CD4-positive, alpha-beta memory T cell (primary cell): Measurements from ENCODE around the gene ATP11A. TPM values are rescaled to one million over a fixed set of nuclear protein-coding genes. Genes with fewer than 3 reads are reported as not detected.
A peak's percentile ranks its signal among the peaks of the same experiment; 100 is the strongest.

Source experiments
- CTCF ChIA-PET: fragments of 350-600 bp; sonication (Branson Sonifier 250); formaldehyde crosslinking; loops from one replicate; lab custom pipeline; 2021; ENCODE audit warnings: inconsistent platforms; ENCODE audit not compliant: partially characterized antibody; lab: Charles Lee
- POLR2A ChIA-PET: fragments of 350-600 bp; sonication (Branson Sonifier 250); formaldehyde crosslinking; loops from one replicate; lab custom pipeline; 2021; ENCODE audit not compliant: partially characterized antibody; lab: Charles Lee
- DNase-seq, 5 donors: peaks; one replicate each; pipeline versions ENCODE4 v3.0.0 to v3.0.0-alpha.2; 2020 to 2022; ENCODE audit warnings: mixed read lengths in 1 of 5
- H3K27ac ChIP-seq: one replicate; pipeline ENCODE4 v1.7.0; 2013; ENCODE audit warnings: low read depth, low read length
- H3K27me3 ChIP-seq: 2 replicates; pipeline ENCODE4 v1.7.0; 2013; ENCODE audit warnings: mild to moderate bottlenecking, low read length, moderate library complexity; ENCODE audit not compliant: insufficient read depth
- H3K36me3 ChIP-seq: 2 replicates; pipeline ENCODE4 v1.7.0; 2013; ENCODE audit warnings: mild to moderate bottlenecking, low read length, moderate library complexity; ENCODE audit not compliant: insufficient read depth
- H3K4me1 ChIP-seq: 2 replicates; pipeline ENCODE4 v1.7.0; 2013; ENCODE audit warnings: mild to moderate bottlenecking, low read length, moderate library complexity; ENCODE audit not compliant: insufficient read depth
- H3K4me3 ChIP-seq, 2 donors: one replicate each; pipeline ENCODE4 v1.7.0; 2013; ENCODE audit warnings: low read length in 2 of 2, mild to moderate bottlenecking in 1 of 2
- H3K9me3 ChIP-seq, 2 donors: one replicate each; pipeline ENCODE4 v1.7.0; 2013; ENCODE audit warnings: low read length in 2 of 2, control low read depth in 1 of 2; ENCODE audit not compliant: control insufficient read depth in 1 of 2
- H3K27ac Mint-ChIP-seq, 7 donors: one replicate each; pipeline ENCODE4 v1.8.0; 2020 to 2021; ENCODE audit warnings: mixed read lengths in 7 of 7, mild to moderate bottlenecking in 6 of 7, inconsistent platforms in 3 of 7, moderate library complexity in 3 of 7
- H3K27me3 Mint-ChIP-seq, 2 donors: one replicate each; pipeline ENCODE4 v1.8.0; 2020 to 2021; ENCODE audit warnings: mixed read lengths in 2 of 2
- H3K36me3 Mint-ChIP-seq, 2 donors: one replicate each; pipeline ENCODE4 v1.8.0; 2020 to 2021; ENCODE audit warnings: mixed read lengths in 2 of 2, inconsistent platforms in 1 of 2, mild to moderate bottlenecking in 1 of 2
- H3K4me1 Mint-ChIP-seq, 4 donors: one replicate each; pipeline ENCODE4 v1.8.0; 2020 to 2021; ENCODE audit warnings: mixed read lengths in 4 of 4, mild to moderate bottlenecking in 1 of 4
- H3K4me3 Mint-ChIP-seq, 8 donors: one replicate each; pipeline ENCODE4 v1.8.0; 2020 to 2021; ENCODE audit warnings: mixed read lengths in 8 of 8, mild to moderate bottlenecking in 7 of 8, moderate library complexity in 6 of 8, inconsistent platforms in 3 of 8
- H3K9me3 Mint-ChIP-seq, 8 donors: one replicate each; pipeline ENCODE4 v1.8.0; 2020 to 2021; ENCODE audit warnings: mixed read lengths in 8 of 8, mild to moderate bottlenecking in 5 of 8, inconsistent platforms in 3 of 8, moderate library complexity in 1 of 8
- intact Hi-C: fragments of 100-400 bp; cut with micrococcal nuclease; formaldehyde crosslinking; loops from one replicate; pipeline ENCODE4 v1.15.1; 2023
- polyA plus RNA-seq, 2 donors: library from polyadenylated mRNA; unstranded; fragments of 300-500 nt; fragmentation: Illumina TruSeq; gene quantifications; one replicate each; pipeline ENCODE4 v1.2.3, GENCODE V29; 2021
- total RNA-seq, 2 experiments: library from RNA; stranded (reverse); gene quantifications; one replicate each; pipeline ENCODE4 v1.2.3, GENCODE V29; 2021

The ATP11A gene
- total and polyA plus RNA-seq, 4 experiments from 2014 or later: 1.1 to 50.5 (median 30.7) TPM

DNA sequence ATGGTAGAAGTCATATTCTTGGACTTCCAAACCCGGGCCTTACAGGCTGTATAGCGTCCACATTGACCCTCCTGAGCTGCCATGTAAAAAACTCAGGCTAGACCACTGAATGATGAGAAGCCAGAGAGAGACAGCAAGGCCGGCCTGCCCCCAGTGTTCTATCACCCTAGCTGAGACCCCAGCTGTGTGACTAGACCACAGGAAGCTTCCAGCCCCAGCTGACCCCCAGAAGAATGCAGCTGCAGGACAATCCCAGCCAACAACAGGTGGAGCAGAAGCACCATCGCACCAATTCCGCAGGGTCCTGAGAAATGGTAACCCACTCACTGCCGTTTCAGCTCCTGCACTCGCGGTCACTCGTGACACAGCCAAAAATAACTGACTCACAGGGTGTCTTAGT lies 2.9 kb upstream of the ATP11A start:
- Mint-ChIP-seq H3K27me3 (no peaks in the 10 kb centered on the region), H3K4me1 (peaks cover 22 to 39% (median 27%) of the 10 kb centered on the region in 4 donors), H3K9me3 (no peaks in the 10 kb centered on the region), H3K36me3 (peaks cover 0 to 10% of the 10 kb centered on the region in 2 donors), H3K4me3 (no peak overlapping the region), H3K27ac (peak overlapping the region in 3 of 7 donors; percentile 50 to 95 (median 56))
- Histone ChIP-seq H3K4me1 (peaks cover 22% of the 10 kb centered on the region), H3K9me3 (no peaks in the 10 kb centered on the region), H3K4me3 (no peak overlapping the region), H3K36me3 (no peaks in the 10 kb centered on the region), H3K27me3 (no peaks in the 10 kb centered on the region), H3K27ac (no peak overlapping the region)
- DNase-seq: no peak
- CTCF ChIA-PET: interaction anchor here (1.7 kb wide), 1 partner anchor 47 kb away, joined by 5 read pairs; no protein-coding TSS in a partner anchor
- intact Hi-C loops: loop anchor here (5.0 kb wide), 1 partner anchor 100 kb away; the partner anchor contains the start of gene TUBGCP3
- POLR2A ChIA-PET: no interaction called here

DNA sequence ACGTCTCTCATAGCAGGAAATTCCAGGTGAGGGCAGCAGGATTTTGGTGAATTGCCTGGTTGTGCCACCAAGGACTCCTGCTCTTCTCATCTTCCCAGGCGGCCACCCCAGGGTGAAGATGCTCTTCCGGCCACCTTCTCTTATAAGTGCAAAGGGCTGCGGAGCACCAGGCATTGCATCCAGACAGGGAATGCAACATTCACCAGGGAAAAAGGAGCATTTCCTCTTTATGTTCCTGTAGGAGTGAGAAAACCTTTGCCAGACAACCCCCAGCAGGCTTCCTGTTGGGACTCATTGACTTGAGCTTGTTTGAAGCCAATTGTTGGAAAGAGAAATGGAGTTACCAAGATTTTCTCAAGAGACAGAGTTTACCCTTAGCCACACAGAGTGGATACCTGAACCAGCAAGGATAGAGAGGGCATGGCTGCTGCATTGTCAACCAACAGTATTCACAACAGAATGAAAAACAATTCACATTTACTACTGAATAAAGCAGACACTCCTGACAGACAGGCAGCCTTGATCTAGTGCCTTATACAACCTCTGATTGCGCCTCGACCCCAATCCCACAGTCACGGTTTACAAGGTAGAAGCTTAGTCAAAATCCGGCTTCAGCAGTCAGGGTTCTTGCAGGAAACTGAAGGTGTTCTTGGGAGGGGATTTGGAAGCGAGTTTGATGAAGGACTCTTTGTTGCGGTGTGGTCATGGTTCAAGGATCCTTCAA lies 1.8 kb upstream of the ATP11A start:
- H3K9me3 ChIP-seq: no peaks in the 10 kb centered on the region
- H3K27me3 Mint-ChIP-seq: no peaks in the 10 kb centered on the region
- CTCF ChIA-PET: interaction anchor here (1.7 kb wide), 2 partner anchors 47 to 48 kb away, joined by 5 to 6 read pairs; no protein-coding TSS in a partner anchor
- no peaks in the 10 kb centered on the region for H3K36me3 ChIP-seq
- peak in 2 of 5 donors; percentile 5 to 6 for DNase-seq
- POLR2A ChIA-PET: no interaction called here
- peak overlapping the region; percentile 80 to 95 (median 90) for H3K4me3 Mint-ChIP-seq
- H3K27ac Mint-ChIP-seq: peak overlapping the region; percentile 88 to 95 (median 92)
- H3K9me3 Mint-ChIP-seq: no peaks in the 10 kb centered on the region
- peak overlapping the region; percentile 87 for H3K27ac ChIP-seq
- H3K4me1 ChIP-seq: peaks cover 32% of the 10 kb centered on the region
- peaks cover 0 to 10% of the 10 kb centered on the region in 2 donors for H3K36me3 Mint-ChIP-seq
- H3K27me3 ChIP-seq: no peaks in the 10 kb centered on the region
- intact Hi-C loops: loop anchor here (2.0 to 5.0 kb wide), 2 partner anchors 13 to 101 kb away; partner anchors contain the start of gene TUBGCP3
- peak overlapping the region; percentile 58 to 73 for H3K4me3 ChIP-seq
- peaks cover 31 to 49% (median 36%) of the 10 kb centered on the region in 4 donors for H3K4me1 Mint-ChIP-seq

DNA sequence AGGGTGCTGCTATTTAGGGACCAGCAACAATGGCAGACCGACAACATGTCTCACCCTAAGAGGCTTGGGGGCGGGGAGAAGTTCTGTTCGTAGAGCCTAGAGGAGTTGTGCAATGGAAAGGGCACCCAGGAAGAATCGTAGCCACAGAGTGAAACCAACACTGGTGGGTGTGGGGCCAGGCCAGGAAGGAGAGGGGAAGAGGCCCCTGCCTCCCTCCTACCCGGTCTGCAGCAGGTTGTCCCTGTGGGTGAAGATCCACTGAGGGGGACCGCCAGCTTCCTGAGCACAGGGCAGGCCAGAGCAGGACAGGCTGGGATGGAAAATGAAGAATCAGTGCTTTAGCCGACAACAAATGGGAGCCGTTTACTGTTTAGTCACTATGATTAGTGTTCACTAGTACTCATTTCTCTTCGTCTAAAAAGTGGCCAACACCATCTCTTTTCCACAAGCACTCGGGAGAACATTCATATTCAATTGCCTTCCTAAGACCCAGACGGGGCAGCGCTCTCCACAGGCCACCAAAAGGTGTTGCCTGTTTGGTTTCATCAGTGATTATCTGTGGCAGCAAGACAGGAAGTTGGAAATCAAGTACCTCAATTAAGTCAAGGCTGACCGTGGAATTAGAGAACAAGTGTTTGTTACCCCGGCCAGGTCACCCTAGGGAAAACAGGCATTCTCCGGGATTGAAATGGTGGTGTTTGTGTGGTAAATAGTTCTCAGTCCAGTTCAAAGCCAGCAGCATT lies 1.1 kb upstream of the ATP11A start:
- Mint-ChIP-seq H3K27ac (peak overlapping the region; percentile 88 to 95 (median 92)), H3K4me1 (peaks cover 36 to 55% (median 41%) of the 10 kb centered on the region in 4 donors), H3K27me3 (no peaks in the 10 kb centered on the region), H3K36me3 (peaks cover 0 to 10% of the 10 kb centered on the region in 2 donors), H3K9me3 (no peaks in the 10 kb centered on the region), H3K4me3 (peak overlapping the region; percentile 80 to 95 (median 90))
- Histone ChIP-seq H3K27me3 (no peaks in the 10 kb centered on the region), H3K9me3 (no peaks in the 10 kb centered on the region), H3K4me1 (peaks cover 38% of the 10 kb centered on the region), H3K27ac (peak overlapping the region; percentile 87), H3K36me3 (no peaks in the 10 kb centered on the region), H3K4me3 (peak overlapping the region; percentile 58 to 73)
- CTCF ChIA-PET: interaction anchor here (0.7 to 1.7 kb wide), 2 partner anchors 48 to 114 kb away, joined by 3 to 6 read pairs; no protein-coding TSS in a partner anchor
- intact Hi-C loops: loop anchor here (1.0 to 5.0 kb wide), 3 partner anchors 14 to 101 kb away; partner anchors contain the start of gene TUBGCP3
- peak; percentile 29 to 70 (median 36) for DNase-seq
- POLR2A ChIA-PET: interaction anchor here (1.2 to 1.4 kb wide), 3 partner anchors 12 to 100 kb away, joined by 3 to 4 read pairs (median 3); partner anchors contain the start of gene TUBGCP3

DNA sequence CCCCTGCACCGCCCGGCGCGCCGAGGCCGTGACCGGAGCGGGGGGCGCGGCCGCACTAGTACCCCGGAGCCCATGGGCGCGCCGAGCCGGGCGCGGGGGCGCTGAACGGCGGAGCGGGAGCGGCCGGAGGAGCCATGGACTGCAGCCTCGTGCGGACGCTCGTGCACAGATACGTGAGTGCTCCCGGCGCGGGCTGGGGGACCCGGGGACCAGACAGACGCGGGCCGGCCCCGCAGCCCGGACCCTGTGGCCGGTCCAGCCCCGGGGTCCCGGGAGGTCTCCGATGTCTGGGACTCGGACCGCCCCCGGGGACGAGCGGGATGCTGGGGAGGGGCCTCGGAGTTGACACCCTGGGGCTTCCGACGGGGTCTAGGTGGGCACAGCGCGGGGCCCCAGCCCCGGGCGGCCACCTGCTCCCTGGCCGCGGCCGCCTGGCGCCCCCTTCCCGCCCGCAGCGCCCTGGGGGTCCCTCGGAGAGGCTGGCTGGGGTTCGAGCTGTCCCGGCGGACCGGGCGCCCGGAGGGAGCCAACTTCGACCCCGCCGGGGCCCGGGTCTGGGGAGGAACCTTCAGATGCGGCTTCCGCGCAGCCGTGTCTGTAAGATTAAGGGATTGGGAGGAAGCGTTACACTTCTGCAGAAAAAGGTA lies 568 bp downstream of the ATP11A start:
- DNase-seq: peak in 4 of 5 donors; percentile 20 to 48 (median 28)
- Mint-ChIP-seq H3K4me3 (peak overlapping the region; percentile 86 to 93 (median 91)), H3K9me3 (no peaks in the 10 kb centered on the region), H3K27me3 (no peaks in the 10 kb centered on the region), H3K27ac (peak overlapping the region; percentile 43 to 95 (median 74)), H3K4me1 (peaks cover 42 to 70% (median 53%) of the 10 kb centered on the region in 4 donors), H3K36me3 (peaks cover 0 to 10% of the 10 kb centered on the region in 2 donors)
- intact Hi-C loops: loop anchor here (10.0 kb wide), 1 partner anchor 604 kb away; the partner anchor contains the start of gene LAMP1
- Histone ChIP-seq H3K4me1 (peaks cover 44% of the 10 kb centered on the region), H3K4me3 (peak overlapping the region; percentile 39 to 68), H3K27me3 (no peaks in the 10 kb centered on the region), H3K27ac (peak overlapping the region; percentile 46), H3K9me3 (no peaks in the 10 kb centered on the region), H3K36me3 (no peaks in the 10 kb centered on the region)
- ChIA-PET CTCF (interaction anchor here (0.9 kb wide), 1 partner anchor 52 kb away, joined by 4 read pairs; no protein-coding TSS in a partner anchor), POLR2A (interaction anchor here (0.7 kb wide), 1 partner anchor 93 kb away, joined by 3 read pairs; no protein-coding TSS in a partner anchor)

DNA sequence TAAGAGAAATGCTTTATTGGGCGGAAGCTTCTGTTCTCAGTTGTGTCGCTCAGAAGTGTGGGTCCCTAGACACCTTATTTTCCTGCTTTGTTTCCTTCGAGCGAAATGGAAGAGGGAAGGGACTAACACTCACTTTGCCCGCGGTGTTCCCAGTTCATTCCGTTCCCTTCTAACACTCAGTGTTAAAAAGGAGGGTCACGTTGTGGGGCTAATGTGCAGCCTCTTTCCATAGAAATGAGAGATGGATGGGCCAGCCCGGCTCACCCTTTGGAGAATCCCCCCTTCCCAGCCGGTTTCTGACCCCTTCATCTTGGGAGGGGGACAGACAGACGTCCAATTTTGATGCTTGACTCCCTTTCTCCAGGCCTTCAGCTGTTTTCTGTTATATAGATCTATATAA lies 2.3 kb downstream of the ATP11A start:
- CTCF ChIA-PET: no interaction called here
- no peak for DNase-seq
- Histone ChIP-seq H3K4me3 (no peak overlapping the region), H3K9me3 (no peaks in the 10 kb centered on the region), H3K36me3 (no peaks in the 10 kb centered on the region), H3K4me1 (peaks cover 44% of the 10 kb centered on the region), H3K27ac (no peak overlapping the region), H3K27me3 (no peaks in the 10 kb centered on the region)
- Mint-ChIP-seq H3K27ac (peak overlapping the region in 1 of 7 donors; percentile 87), H3K36me3 (peaks cover 0 to 10% of the 10 kb centered on the region in 2 donors), H3K27me3 (no peaks in the 10 kb centered on the region), H3K4me3 (peak overlapping the region; percentile 55 to 93 (median 91)), H3K9me3 (no peaks in the 10 kb centered on the region), H3K4me1 (peaks cover 44 to 74% (median 56%) of the 10 kb centered on the region in 4 donors)
- POLR2A ChIA-PET: no interaction called here
- intact Hi-C loops: loop anchor here (10.0 kb wide), 1 partner anchor 603 kb away; the partner anchor contains the start of gene LAMP1

DNA sequence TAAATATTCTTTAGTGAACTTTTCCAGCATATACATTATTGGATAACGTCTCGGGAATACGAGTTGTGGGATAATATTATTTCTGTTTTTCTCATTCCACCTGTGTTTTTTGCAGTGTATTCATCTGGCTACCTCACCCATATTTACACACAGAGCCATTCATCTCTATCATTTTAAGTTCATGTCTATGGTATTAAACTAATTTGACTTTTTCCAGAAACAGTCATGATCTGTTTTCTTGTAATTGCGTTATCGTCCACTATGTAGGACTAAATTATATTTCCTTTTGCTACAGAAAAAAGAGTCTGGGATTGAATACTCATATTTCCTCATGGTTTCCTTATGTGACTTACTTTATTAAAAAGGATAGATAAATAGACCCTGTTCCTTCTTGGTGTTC lies 2.7 kb downstream of the ATP11A start:
- Histone ChIP-seq H3K4me1 (peaks cover 44% of the 10 kb centered on the region), H3K4me3 (no peak overlapping the region), H3K27ac (no peak overlapping the region), H3K9me3 (no peaks in the 10 kb centered on the region), H3K36me3 (no peaks in the 10 kb centered on the region), H3K27me3 (no peaks in the 10 kb centered on the region)
- peaks cover 0 to 10% of the 10 kb centered on the region in 2 donors for H3K36me3 Mint-ChIP-seq
- ChIA-PET POLR2A (no interaction called here), CTCF (no interaction called here)
- H3K9me3 Mint-ChIP-seq: no peaks in the 10 kb centered on the region
- no peak for DNase-seq
- peak overlapping the region in 1 of 7 donors; percentile 11 for H3K27ac Mint-ChIP-seq
- peaks cover 44 to 69% (median 56%) of the 10 kb centered on the region in 4 donors for H3K4me1 Mint-ChIP-seq
- no peaks in the 10 kb centered on the region for H3K27me3 Mint-ChIP-seq
- H3K4me3 Mint-ChIP-seq: peak overlapping the region in 7 of 8 donors; percentile 10 to 93 (median 91)
- intact Hi-C loops: loop anchor here (10.0 kb wide), 1 partner anchor 602 kb away; the partner anchor contains the start of gene LAMP1
